Activated gamma-delta T cell treated with anti-CD3 and anti-CD28 coated beads, Interleukin-2, amount 50 U/mL, for 16 hours (primary cell): ENCODE results near the gene TYW5.
A peak's percentile ranks its signal among the peaks of the same experiment; 100 is the strongest.

Experiments
- DNase-seq: peaks from one replicate; pipeline ENCODE4 v3.0.0-alpha.2; 2020; ENCODE audit warnings: low read depth

TYW5 gene

GRCh38 chr2:199955339-199956061, at the start of gene TYW5, which contains the start of gene MAIP1:
TYW5 (minus strand) TSS chr2:199955491; CDS start chr2:199955470, 21 bp downstream.
MAIP1 (plus strand) TSS chr2:199955582; CDS start chr2:199955799, 217 bp downstream.
- DNase-seq, result peak; percentile 63

GRCh38 chr2:200003444-200003843, 48.2 kb upstream of the TYW5 start:
- DNase-seq, result no peak

GRCh38 chr2:200000444-200001163, 45.3 kb upstream of the TYW5 start:
- no peak for DNase-seq

GRCh38 chr2:199999166-199999565, 43.9 kb upstream of the TYW5 start:
- no peak for DNase-seq

- no peak for DNase-seq
These were observed 42.0 kb upstream of the TYW5 start for GRCh38 chr2:199997296-199997695.

GRCh38 chr2:199994896-199995295, 39.6 kb upstream of the TYW5 start:
- no peak for DNase-seq

- no peak for DNase-seq
These were observed 39.1 kb upstream of the TYW5 start for GRCh38 chr2:199994371-199994770.

GRCh38 chr2:199992296-199992695, 37.0 kb upstream of the TYW5 start:
- no peak for DNase-seq

- no peak for DNase-seq
These were observed 36.4 kb upstream of the TYW5 start for GRCh38 chr2:199991691-199992090.

GRCh38 chr2:199989822-199990221, 34.5 kb upstream of the TYW5 start:
- no peak for DNase-seq

- no peak for DNase-seq
These were observed 32.9 kb upstream of the TYW5 start for GRCh38 chr2:199988151-199988550.

- no peak for DNase-seq
These were observed 32.3 kb upstream of the TYW5 start for GRCh38 chr2:199987586-199987985.

GRCh38 chr2:199985625-199986207, 30.4 kb upstream of the TYW5 start:
- peak; percentile 6 for DNase-seq

GRCh38 chr2:199984755-199985154, 29.5 kb upstream of the TYW5 start:
- DNase-seq, result no peak

- DNase-seq, result no peak
These were observed 28.9 kb upstream of the TYW5 start for GRCh38 chr2:199984159-199984558.

- no peak for DNase-seq
These were observed 28.2 kb upstream of the TYW5 start for GRCh38 chr2:199983534-199983933.

GRCh38 chr2:199982126-199982843, 27.0 kb upstream of the TYW5 start:
- no peak for DNase-seq

- DNase-seq, result peak; percentile 74
These were observed 24.7 kb upstream of the TYW5 start for GRCh38 chr2:199979832-199980628.

GRCh38 chr2:199979398-199979797, 24.1 kb upstream of the TYW5 start:
- DNase-seq, result no peak

- no peak for DNase-seq
These were observed 22.7 kb upstream of the TYW5 start for GRCh38 chr2:199977984-199978415.

- DNase-seq, result no peak
These were observed 20.1 kb upstream of the TYW5 start for GRCh38 chr2:199975273-199975895.
